NT2/D1 (cell line): Measurements from ENCODE around the gene PFAS.

Experiments
- SUZ12 ChIP-seq: IDR thresholded peaks from 2 replicates; pipeline ENCODE4 v1.6.1; 2011; ENCODE audit not compliant: insufficient read length, insufficient read depth; ENCODE audit errors: extremely low read depth
- YY1 ChIP-seq: IDR thresholded peaks from 2 replicates; pipeline ENCODE4 v1.6.1; 2011; ENCODE audit not compliant: insufficient read length, insufficient read depth
- ZNF274 ChIP-seq: IDR thresholded peaks from 2 replicates; pipeline ENCODE4 v1.6.1; 2011; ENCODE audit warnings: mild to moderate bottlenecking, low read depth, low read length

- no peak for TF ChIP-seq YY1
- no peak for TF ChIP-seq ZNF274
- no peak for TF ChIP-seq SUZ12
Measured at GRCh38 chr17:8237886-8238285, 11.2 kb upstream of the PFAS start.
